ENCODE measurements around the gene CAPG.

Gene CAPG

DNA sequence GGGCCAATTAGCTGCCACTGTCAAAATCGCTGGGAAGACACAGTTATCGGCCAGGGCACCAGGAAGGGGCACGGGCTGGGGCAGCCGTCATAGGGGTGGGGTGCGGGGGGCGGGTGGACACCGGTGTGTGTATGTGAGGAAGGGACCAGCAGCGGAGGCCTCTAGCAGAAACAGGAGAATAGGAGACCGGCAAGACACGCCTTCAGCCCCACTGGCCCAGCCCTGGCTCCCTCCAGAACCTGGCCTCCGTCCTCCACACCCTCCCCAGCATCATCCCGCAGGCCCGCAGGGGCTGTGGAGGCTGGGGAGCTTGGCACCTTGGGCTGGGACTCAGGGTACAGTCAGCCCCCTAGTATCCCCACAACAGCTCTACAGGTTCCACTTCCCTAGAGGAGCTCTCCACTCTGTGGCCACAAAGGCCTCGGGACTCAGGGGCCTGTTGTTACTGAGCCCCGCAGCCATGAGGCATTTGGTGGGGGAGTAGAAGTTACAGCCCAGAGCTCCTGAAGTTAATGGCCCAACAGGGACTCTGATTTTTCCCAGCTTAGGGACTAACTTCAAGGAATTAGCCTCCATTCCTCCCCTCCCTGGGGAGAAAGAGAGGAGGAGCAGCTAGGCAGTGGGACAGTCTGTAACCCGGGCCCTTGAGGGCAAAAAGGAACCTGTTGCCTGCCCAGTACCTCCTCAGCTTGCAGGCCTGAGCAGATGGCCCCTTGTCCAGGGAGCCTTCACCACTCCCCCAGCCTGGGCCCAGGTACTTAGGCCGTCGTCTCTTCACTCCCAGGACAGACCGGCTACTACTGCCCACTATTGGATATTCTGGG, 28.2 kb upstream of the CAPG start:
- DNase-seq (ENCODE audit: low spot score), result no peak
- TF ChIP-seq, protein P1, sequence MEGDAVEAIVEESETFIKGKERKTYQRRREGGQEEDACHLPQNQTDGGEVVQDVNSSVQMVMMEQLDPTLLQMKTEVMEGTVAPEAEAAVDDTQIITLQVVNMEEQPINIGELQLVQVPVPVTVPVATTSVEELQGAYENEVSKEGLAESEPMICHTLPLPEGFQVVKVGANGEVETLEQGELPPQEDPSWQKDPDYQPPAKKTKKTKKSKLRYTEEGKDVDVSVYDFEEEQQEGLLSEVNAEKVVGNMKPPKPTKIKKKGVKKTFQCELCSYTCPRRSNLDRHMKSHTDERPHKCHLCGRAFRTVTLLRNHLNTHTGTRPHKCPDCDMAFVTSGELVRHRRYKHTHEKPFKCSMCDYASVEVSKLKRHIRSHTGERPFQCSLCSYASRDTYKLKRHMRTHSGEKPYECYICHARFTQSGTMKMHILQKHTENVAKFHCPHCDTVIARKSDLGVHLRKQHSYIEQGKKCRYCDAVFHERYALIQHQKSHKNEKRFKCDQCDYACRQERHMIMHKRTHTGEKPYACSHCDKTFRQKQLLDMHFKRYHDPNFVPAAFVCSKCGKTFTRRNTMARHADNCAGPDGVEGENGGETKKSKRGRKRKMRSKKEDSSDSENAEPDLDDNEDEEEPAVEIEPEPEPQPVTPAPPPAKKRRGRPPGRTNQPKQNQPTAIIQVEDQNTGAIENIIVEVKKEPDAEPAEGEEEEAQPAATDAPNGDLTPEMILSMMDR (IDR thresholded peaks at IDR 0.05; ENCODE audit: extremely low read depth, missing control alignments), result no peak

DNA sequence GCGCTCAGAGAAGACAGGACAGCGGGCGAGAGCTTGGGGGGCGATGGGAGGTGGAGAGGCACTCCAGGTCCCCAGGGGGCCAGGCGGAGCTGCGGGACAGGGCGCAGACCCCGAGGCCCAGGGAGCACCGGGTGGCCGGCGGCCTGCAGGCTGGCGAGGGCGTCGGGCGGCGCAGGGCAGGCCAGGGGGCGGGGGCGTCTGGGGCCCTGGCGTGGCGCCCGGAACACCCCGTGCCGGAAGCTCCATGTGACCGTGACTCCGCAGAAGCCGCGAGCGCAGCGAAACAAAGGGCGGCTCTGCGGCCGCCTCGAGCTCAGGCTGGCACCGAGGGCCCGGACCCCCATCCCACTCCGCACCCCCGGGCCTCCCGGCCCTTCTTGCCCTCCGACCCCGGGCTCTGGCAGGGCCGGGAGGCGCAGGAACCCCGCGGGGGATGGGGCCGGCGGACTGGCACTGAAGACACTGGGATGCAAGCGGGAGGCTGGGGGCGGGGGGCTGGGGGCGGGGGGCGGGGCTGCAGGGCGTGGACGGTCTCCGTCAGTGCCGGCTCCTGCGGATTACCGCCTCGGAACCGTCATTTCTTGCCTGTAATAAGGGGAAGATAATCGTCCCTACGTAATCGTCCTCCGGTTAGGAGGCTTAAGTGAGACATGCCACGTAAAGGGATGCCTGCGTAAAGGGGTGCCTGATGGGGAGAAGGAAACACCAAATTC, 27.5 kb upstream of the CAPG start:
- peak; percentile 93 for DNase-seq (ENCODE audit: low spot score)
- TF ChIP-seq, protein P1 (IDR thresholded peaks at IDR 0.05; ENCODE audit: extremely low read depth, missing control alignments), result no peak

DNA sequence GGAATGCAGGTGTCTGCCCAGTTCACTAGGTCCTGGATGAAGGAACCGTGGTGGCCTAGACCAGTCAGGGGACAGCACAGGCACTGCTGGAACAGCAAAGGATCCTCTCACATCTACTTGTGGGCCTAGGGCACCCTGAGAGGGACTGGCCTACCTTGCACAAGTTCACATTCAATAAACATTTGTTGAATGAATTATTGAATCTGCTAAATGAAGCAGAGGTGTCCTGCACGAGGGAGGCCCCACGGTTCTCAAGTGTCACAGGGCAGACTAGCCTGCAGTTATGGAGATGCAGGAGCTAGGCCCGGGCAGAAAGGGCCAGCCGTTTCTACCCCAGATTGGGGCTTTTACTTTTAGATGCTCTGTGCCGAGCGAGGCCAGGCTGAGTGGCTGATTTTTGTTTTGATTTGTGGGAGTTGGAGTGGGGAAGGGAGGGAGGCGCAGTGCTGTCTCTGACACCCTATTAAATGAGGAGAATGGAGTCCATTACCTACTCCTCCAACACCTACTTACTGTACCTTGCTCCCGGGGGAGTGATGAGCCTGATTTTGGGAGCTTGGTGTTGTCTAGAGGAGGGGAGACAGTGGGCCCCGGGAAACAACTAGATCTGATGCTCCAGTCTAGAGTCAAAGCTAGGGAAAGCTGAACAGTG, 26.8 kb upstream of the CAPG start:
- TF ChIP-seq, protein P1 (IDR thresholded peaks at IDR 0.05; ENCODE audit: extremely low read depth, missing control alignments), result no peak
- no peak for DNase-seq (ENCODE audit: low spot score)

DNA sequence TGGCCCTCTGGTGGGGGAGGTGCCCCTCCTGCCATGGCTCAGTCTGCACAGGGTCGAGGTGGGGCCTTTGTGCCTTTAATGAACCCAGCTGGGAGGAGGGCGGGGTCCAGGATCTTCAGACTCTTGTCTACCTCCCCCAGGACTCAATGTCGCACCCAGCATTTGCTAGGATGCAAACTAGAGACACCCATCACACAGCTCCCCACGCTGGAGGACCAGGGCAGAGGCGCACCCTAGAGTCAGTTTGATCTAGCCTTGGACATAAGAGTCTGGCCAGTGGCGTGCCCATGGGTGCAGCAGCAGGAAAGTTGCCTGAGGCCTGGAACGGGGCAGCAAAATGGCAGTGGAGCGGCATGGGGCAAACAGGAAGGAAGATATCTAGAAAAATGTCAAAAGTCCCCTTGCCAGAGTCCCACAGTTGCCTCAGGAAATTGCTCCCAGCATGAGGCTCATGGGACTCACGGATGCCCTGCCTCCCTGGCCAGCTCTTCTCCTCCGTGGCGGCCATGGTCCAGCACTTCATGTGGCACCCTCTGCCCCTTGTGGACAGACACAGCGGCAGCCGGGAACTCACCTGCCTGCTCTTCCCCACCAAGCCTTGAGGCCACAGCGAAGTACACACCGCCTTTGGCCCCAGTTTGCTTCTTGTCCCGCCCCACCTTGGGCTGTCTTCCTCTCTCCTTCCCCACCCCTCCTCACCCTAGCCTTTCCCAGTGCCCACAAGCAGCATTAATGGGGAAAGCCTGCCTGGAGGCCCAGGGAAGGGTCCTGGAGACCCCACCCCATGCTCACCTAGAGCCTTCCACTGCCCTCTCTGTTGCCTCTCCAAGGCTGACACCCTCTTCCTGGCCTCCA, 26.0 kb upstream of the CAPG start:
- DNase-seq (ENCODE audit: low spot score), result no peak

DNA sequence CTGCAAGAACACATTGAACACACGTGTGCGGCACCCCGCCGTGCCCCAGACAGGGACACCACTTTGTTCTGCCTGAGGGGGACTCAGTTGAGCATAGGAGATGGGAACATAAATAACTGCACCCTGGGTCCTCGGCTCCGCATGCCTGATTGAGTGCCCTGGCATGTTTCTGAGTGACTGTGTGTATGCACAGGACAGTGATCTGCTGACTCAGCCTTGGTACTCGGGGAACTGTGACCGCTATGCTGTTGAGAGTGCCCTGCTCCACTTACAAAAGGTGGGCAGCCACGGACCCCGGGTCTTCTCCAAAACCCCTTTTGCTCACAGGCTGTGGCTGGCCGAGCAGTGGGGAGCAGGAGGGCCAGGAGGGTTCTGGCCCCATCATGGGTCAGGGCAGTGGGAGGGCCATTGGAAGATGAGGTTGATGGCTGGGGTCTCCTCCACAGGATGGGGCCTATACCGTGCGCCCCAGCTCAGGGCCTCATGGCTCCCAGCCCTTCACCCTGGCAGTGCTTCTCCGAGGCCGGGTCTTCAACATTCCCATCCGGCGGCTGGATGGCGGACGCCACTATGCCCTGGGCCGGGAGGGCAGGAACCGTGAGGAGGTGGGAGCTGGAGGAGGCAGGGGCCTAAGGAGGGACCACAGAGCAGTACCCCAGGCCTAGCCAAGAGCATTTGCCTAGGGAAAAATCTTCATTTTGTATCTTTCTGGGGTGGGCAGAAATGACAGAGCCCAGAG, 25.2 kb upstream of the CAPG start:
- DNase-seq (ENCODE audit: low spot score), result no peak

More for the DNA sequence above, 26.0 kb upstream of the CAPG start:
- TF ChIP-seq, protein P1 (IDR thresholded peaks at IDR 0.05; ENCODE audit: extremely low read depth, missing control alignments), result peak; percentile 18

DNA sequence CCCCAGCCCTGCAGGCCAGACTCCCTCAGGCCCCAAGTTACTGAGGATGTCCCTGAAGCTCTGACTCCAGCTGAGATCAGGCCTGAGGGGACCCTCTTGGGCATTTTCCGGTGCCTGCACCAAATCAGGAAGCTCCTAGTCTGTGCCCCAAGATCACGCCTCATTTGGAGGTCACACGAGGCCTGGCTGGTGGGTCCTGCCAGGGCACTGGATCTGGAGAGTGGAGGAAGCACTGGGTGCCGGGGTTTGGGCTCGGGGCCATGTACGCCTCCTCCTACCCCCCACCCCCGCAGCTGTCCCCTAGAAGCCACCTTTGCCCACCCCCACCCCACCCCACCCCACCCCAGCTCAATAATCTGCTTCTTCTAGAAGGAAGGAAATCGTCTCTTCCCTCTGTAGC, 24.5 kb upstream of the CAPG start:
- DNase-seq (ENCODE audit: low spot score), result no peak
- TF ChIP-seq, protein P1 (IDR thresholded peaks at IDR 0.05; ENCODE audit: extremely low read depth, missing control alignments), result no peak

More for the DNA sequence above, 25.2 kb upstream of the CAPG start:
- TF ChIP-seq, protein P1 (IDR thresholded peaks at IDR 0.05; ENCODE audit: extremely low read depth, missing control alignments), result no peak
